GM10248 (cell line): ENCODE measurements around the gene KCNK18.

ENCODE experiments used
- CTCF ChIA-PET: fragments of 300-600 bp; sonication (Branson Sonifier 250); formaldehyde crosslinking; extraction: SDS; loops from one replicate; lab custom pipeline; 2021; ENCODE audit warnings: antibody characterized with exemption; lab: Yijun Ruan, JAX
- POLR2A ChIA-PET: fragments of 350-650 bp; sonication (Branson Sonifier 250); formaldehyde crosslinking; extraction: SDS; loops from one replicate; lab custom pipeline; 2020; ENCODE audit warnings: antibody characterized with exemption; lab: Yijun Ruan, JAX
- DNase-seq: peaks from one replicate; pipeline ENCODE4 v3.0.0; 2012; ENCODE audit errors: extremely low spot score
- CTCF ChIP-seq: IDR thresholded peaks from 2 replicates; pipeline ENCODE4 v1.5.1; 2012; ENCODE audit warnings: mild to moderate bottlenecking, low read depth; ENCODE audit errors: extremely low read depth, missing control alignments, control extremely low read depth

Gene KCNK18

GRCh38 chr10:117201826-117202225 lies 4.5 kb downstream of the KCNK18 start:
- CTCF ChIA-PET = interaction anchor here (1.4 to 4.4 kb wide), 5 partner anchors 15 to 415 kb away, joined by 3 to 33 read pairs (median 3); no protein-coding TSS in a partner anchor
- DNase-seq = no peak
- TF ChIP-seq CTCF = no peak
- POLR2A ChIA-PET = no interaction called here

- CTCF ChIA-PET = interaction anchor here (2.1 kb wide), 1 partner anchor 12 kb away, joined by 11 read pairs; no protein-coding TSS in a partner anchor
- TF ChIP-seq CTCF = no peak
- DNase-seq = no peak
- POLR2A ChIA-PET = no interaction called here
These were observed 7.0 kb downstream of the KCNK18 start for GRCh38 chr10:117204316-117204715.

- POLR2A ChIA-PET = no interaction called here
- CTCF ChIA-PET = no interaction called here
- no peak for DNase-seq
- TF ChIP-seq CTCF = no peak
These were observed 14.9 kb downstream of the KCNK18 start for GRCh38 chr10:117212176-117212575.

- DNase-seq = no peak
- POLR2A ChIA-PET = no interaction called here
- CTCF ChIA-PET = interaction anchor here (5.3 kb wide), 1 partner anchor 102 kb away, joined by 143 read pairs; no protein-coding TSS in a partner anchor
- no peak for TF ChIP-seq CTCF
These were observed 17.1 kb downstream of the KCNK18 start for GRCh38 chr10:117214401-117214800.

- POLR2A ChIA-PET = no interaction called here
- TF ChIP-seq CTCF = no peak
These were observed 17.8 kb downstream of the KCNK18 start for GRCh38 chr10:117215079-117215478.

GRCh38 chr10:117216028-117216427 lies 18.7 kb downstream of the KCNK18 start:
- CTCF ChIA-PET = interaction anchor here (0.5 to 5.3 kb wide), 51 partner anchors 8 to 1208 kb away, joined by 3 to 143 read pairs (median 6); partner anchors contain the start of gene KCNK18
- no peak for DNase-seq
- no peak for TF ChIP-seq CTCF
- POLR2A ChIA-PET = no interaction called here

More at GRCh38 chr10:117215079-117215478, 17.8 kb downstream of the KCNK18 start:
- CTCF ChIA-PET = interaction anchor here (2.7 to 5.3 kb wide), 3 partner anchors 14 to 234 kb away, joined by 19 to 143 read pairs (median 33); no protein-coding TSS in a partner anchor
- no peak for DNase-seq
